Hematopoietic multipotent progenitor cell (in vitro differentiated cells): ENCODE results near the gene PDPN. TPM values are rescaled to one million over a fixed set of nuclear protein-coding genes. Genes with fewer than 3 reads are reported as not detected.

Source experiments
- DNase-seq, 3 donors: peaks; one replicate each; pipeline ENCODE4 v3.0.0-alpha.2; 2011 to 2015; ENCODE audit warnings: low read depth in 2 of 3, low spot score in 2 of 3
- total RNA-seq: library from RNA; depleted of rRNA; stranded (reverse); fragments of >200 nt; gene quantifications from one replicate; pipeline ENCODE4 v1.2.3, GENCODE V29; 2012

The PDPN gene
- total RNA-seq, 1 donor: not detected

DNA sequence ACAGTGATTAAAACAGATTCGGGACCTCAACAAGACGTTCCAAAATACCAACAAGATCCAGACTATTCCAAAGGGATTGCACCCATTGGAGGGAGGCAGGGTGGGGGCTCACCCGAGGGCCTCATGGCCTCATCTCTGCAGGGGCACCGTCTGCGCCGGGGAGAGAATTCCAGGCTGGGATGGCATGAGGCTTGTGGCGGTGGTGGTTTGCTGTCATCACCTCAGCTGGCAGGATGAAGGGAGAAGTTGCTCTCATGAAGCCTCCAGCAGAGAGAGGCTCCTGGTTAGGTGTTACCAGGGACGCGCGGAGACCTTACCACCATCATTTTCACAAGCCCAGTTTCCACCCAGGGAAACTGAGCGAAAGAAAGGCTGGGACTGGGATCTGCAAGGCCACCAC lies 6.7 kb upstream of the PDPN start:
- no peak for DNase-seq

DNA sequence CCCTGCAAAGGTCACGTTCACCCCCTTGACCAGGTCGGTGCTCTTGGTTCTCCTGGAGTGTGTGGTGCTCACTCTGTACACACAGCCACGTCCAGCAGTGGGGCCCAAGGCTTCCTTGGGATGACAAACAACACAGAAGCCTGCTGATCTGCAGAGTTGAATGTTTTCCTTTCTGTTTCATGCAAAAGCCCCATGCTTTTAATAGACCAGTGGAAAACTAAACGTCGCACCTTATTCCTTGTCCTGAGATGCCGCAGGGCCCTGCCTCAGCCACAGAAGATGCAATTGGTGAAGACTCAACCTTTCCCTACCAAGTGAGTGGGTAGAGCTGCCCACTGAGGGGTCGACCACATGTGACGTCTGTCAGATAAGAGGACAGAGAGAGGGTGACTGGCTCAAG lies 5.8 kb upstream of the PDPN start:
- DNase-seq: no peak

DNA sequence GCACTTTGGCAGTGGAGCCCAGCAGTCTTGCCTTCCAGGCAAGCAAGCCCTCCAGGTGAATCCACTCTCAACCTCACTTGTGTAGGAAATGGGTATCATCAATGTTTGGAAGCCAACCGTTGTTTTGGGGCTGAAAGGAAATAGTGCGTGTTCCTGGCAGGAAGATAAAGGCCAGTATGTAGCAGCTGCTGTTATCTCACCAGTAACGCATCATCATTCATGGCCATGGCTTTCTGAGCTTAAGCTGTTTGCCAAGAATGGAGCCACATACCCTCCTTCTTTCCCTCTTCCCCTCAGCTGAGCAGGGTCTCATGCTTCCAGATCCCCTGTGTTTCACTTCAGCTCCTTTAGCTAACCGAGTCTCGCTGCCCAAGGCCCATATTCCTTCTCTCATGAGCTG lies 2.2 kb upstream of the PDPN start:
- DNase-seq: no peak

DNA sequence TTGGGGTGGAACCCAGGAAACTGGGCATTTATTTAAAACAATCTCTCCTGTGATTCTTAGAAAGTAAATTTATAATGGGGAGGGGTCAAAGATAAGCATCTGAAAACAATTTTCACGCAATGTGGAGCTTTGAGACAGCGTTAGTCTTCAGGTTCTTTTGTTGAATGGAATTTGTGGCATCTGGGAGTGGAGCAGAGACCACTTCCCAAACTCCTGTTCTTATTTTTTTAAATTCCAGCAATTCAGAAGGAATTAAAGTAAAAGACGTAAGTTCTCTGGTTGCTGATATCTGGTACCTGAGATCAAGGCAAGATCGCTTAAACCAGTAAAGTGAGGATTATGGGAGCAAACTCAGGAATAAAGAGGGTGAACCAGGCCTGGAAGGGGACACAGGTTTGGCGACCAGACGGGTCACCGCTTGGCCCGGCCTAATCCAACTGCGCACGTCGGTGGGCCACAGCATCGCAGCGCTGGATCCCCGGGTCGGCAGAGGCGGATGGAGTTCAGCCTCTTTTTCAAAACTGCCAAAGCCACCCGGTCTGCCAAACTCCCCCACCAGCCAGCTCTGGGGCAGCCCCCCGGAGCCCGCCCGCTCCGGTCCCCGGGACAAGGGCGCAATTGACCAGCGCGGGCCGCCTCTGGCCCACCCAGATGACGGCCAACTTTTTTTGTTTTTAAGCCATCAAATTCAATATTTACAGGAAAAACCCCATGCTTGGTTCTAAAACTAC lies 754 bp upstream of the PDPN start:
- DNase-seq: no peak

DNA sequence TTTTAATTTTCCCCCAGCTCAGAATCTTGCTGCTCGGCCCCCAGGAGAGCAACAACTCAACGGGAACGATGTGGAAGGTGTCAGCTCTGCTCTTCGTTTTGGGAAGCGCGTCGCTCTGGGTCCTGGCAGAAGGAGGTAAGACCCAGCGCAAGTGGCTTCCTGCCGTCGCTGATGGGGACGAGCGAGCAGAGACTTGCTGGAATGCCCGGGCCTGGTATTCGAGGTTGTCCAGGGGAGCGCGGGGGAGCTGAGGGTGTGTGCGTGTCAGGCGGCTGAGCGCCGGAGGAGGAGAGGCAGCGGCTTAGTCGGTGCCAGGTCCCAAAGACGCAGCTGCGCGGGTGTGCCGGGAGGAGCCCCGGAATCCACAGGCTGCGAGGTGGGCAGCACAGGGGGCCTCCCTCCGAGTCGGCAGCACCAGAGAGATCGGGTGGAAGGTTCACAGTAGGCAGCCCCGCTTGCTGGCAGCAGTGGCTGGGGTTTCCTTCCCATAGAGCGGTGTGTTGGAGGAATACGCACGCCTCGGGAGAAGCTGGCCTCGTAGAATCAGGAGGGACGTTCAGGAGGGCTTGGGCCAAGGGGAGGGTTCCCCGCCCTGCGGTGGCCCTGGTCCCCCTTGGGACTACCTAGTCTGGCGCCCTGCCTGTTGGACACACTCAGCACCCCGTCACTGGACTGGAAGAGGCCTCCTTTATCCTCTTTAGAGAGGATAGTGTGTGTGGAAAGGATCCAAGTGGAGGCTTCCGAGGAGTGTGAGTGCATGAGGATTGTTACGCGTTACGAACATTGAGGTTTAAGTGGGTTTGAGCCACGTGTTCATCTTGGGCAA lies 547 bp downstream of the PDPN start:
- peak in 1 of 3 donors; percentile 5 for DNase-seq

DNA sequence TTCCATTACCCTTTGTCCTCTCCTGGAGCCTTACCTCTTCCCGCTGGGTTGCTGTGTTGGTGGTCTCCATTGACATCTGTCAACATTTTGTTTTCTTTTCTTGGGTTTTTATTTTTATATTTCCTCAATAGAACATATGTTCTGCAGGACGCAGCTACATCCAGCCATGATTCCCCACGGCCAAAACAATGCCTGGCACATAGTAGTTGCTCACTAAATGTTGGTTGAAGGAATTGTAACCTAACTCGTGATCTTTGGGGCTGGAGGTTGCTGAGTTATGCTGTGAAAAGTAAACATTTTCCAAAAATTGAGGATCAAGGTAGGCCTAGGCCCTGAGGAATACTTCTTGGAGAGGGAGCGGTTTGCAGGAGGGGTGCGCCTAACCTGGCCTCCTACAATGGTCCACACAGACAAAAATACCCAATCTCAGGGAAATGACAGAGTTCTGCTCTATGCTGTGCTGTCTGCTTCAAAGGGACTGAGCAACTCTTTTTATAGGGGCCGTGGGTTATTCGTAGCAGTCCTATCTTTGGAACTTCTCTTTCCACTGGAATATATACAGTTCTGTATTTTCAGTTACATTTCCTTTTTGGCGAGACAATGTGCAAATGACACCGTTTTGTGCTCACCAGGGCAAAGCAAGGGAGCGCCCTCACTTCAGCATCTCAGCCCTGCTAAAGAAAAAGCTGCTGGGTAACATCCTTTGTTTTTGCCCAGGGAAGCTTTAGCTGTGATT lies 1.4 kb downstream of the PDPN start:
- DNase-seq: no peak

DNA sequence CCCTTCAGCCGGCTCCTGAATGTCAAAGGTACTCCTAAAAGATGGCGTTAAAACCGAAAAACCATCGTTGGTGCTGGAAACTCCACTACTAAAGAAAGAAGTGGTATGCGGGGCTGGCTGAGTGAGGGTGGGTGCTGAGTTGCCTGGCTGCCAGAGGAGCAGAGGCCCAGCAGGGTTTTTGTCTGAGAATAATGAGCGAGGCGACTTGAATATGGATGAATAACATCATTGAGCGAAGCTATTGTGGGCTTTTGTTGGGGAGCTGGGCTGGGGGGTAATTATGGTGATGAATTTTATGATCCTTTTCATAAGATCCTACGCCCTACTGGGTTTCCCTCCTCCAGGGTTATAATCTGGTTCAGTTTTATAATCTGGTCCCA lies 2.0 kb downstream of the PDPN start:
- no peak for DNase-seq

DNA sequence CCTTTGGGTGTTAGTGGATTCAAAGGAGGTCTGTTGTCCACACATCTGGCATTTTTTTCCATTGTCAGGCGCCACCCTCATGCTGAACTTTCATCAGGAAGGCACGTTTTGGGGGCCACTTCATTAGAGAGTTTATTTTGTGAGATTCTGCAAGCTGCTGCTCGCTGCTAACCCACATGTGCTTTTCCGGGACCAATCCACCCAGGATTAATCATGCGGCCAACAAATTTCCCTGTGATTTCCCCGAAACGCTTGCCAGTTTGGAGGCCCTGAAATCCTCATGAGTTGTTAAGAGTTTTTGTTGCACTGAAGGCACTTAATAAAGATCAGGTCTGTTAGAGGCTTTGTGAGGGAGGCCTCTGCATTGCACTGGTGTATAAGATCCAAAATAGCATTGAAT lies 2.4 kb downstream of the PDPN start:
- no peak for DNase-seq

DNA sequence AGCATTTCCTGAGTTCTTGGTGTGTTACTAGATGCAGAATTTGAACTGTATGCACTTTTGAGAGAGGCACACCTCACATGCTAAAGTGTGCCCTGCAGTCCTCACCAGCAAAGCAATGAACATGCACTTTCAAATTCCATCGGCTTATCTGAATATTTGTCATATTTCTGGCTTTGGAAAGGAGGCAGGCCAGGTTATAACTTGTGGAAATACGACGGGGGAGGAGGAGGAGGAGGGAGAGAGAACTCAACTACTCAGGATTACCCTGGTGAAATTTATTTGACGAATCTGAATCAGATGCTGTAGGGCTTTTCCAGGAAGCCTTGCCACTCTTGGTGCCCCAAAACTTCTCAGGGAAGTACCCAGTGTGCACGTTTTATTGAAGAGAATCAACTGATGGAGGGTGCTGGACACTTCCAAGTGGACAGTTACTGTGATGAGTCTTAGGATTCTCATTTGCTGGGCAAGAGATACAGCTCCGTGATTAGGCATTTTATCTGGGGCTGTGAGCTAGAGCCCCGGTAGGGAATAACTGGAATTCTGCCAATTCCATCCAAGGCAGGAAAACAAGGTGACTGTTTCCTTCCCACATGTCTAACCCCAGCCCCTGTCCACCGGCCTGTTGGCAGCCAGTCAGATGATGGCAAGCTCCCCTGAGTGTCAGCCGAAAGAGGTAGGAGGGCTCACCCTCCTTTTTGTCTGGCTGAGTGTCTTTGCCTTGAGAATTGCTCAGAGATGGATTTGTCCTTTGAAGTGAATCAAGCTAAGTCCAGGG lies 3.8 kb downstream of the PDPN start:
- DNase-seq: no peak

DNA sequence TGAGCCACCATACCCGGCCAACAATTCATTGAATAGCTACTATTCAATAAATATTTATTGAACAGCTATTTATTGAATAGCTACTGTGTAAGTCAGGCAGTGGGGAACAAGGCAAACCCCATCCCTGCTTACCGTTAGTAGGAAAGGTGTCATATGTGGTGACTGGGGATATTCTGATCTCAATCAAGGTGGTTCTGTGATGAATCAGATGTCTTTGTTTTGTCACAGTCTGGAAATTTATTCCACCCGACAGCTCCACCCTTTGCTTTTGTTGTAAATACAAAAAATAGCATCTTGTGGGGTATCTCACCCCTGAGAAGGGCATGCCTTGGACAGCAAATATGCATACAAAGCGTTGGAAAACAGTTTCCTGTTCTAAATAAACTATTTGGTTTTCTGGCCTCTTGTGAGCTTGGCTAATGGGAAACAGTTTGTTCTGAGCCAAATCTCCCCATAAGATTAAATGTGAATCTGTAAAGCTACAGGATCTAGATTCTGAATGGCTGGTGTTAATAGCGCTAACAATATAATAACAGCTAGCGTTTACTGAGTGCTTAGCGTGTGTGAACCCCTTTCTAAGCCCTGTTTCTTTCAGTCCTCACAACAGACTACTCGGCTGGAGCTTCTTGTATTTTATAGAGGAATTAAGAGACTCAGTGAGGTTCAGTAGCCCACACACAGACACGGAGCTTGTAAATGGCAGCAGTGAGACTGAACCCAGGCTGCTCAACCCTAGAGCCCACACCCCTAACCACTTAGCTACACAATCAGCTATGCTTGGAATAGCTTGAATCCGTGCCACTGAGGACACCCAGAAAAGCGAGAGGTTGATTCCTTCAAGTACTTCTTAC lies 5.5 kb downstream of the PDPN start:
- no peak for DNase-seq

DNA sequence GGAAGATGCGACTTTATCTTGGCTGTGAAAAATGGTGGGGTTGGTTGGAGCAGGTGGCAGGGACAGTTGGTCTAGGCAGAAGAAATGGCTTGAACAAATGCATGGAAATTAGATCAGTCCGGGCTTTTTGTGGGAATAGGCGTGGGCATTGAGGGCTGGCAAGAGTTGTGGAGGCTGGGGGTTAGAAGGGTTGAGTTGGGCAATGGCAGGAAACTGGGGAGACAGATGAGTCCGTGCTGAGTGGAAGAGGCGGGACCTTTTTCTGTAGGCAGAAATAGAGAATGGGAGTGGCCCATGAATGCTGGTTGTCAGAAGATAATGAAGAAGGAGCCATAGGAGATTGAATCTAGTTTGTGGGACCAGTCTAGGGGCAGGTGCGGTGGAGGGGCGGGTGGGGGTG lies 6.9 kb downstream of the PDPN start:
- no peak for DNase-seq

DNA sequence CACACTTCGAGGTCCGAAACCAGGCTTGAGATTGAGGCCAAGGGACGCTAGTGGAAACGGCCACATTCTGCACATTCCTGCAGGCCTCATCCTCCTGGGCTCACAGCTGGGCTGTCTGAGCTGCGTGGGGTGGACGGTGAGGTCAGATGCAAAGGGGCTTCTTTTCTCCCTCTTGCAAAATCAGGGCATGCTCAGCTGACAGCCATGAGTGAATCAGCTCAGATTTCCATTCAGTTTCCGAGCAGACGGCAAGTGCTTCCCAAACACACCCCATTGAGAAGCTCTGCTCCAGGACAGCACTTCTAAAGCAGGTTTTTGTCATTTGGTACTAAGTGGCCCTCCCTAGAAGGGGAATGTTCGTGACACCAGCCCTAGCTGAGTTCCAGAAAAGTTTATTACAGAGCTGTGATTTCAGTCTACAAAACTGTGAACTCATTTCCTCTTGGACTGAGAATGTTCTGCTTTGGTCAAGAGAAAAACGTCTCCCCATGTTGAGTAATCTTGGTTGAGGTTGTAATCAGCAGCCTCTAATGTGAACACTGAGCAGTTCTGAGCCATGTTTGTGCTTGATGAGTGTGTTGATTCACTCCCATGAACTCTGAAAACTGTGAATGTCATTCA lies 10.0 kb downstream of the PDPN start:
- DNase-seq: no peak

DNA sequence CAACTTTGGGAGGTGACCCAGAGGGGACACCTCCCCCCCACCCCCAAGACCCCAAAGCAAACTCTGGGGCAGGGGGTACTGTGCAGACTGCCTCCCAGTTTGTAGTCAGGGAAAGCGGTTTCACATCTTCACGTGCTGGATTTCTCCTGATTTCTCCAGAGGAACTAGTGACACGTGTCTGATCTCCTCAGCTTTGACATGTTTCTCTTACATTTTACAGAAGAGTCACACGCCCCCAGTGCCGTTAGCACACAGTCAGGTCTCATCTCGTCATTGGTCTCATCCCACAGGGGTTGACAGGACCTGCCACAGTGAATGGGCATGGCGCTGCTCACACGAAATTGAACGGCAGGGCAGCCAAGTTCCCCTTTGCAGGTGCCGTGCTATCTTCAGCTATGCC lies 11.8 kb downstream of the PDPN start:
- DNase-seq: no peak

DNA sequence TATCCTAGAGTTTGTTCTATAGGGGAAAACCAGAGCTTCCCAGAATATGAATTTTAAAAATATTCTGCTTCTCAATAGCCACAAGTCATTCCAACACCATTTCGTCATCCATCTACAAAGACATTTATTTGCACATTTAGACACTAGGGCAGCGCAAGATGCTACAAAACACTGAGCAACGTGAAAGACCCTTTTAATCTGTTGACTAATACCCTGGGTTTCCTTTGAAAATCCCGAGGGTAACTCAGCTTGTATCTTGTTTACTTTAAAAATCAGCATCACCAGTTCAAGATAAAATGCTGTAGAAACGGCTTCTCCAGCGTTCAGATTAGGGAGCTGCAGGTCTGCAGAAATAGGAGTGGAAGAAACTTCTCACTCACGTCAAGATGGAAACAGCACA lies 13.5 kb downstream of the PDPN start:
- DNase-seq: no peak

DNA sequence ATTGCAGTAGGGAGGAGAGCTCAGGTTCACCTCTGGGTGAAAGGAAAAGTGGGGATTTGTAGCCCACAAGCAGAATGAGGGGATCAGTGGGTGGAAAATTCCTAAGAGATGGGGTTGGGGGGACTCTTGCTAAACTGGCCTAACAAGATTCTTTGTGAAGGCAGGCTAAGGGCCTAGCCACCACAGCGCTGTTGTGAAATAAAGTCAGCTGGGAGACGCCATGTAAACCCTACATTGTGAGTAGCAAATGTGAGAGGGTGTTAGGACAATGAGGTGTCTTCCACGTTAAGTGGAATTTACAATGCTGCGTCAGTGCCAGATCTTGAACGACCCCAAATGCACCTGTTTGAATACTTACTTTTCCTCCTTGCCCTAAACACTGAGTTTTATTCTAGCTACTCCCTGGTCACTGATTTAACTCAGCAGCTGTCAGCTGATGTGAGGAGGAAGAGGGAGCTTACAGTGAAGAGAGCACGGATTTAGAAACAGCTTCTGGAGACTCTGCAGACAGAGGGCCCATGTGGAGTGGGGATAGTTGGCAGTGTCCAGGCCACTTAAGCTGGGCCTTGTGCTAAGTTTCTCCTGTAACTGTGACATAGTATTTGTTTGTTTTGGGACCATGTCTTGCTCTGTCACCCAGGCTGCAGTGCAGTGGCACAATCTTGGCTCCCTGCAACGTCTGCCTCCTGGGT lies 17.3 kb downstream of the PDPN start:
- DNase-seq: no peak

DNA sequence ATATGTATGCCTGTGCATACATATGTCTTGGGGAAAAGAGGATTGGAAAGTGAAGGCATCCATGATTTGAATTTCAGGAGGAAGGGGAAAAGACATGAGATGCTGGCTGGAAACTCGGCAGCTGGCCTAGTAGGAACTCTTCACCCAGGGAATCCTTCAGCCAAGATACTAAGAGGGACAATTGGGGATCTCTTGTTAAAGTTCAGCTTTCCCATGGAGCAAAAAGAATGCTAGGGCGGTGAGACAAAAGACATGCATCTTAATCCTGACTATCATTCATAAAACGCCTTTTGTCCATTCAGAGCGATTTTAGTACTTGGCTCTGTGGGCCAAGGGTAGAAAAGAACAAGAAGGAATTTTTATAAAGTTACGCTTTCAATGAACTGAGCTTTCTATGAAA lies 20.5 kb downstream of the PDPN start:
- no peak for DNase-seq

DNA sequence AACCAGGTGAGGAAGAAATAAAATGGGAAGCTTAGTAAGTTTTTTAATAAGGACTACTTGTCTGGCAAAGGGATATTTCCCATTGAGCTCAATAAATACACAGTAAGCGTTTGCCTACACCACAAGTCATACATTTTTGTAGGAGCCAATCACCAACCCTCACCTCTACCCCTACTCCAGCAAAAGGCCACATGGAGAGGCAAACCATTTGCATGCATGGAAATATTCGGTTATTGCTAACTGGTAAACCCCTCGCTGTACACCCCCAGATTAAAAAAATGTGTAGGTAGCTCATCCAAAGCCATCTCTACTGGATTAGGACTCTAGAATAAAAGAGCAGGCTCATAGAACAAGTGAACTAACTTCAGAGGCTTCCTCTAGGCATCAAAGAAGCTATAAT lies 21.1 kb downstream of the PDPN start:
- DNase-seq: no peak

DNA sequence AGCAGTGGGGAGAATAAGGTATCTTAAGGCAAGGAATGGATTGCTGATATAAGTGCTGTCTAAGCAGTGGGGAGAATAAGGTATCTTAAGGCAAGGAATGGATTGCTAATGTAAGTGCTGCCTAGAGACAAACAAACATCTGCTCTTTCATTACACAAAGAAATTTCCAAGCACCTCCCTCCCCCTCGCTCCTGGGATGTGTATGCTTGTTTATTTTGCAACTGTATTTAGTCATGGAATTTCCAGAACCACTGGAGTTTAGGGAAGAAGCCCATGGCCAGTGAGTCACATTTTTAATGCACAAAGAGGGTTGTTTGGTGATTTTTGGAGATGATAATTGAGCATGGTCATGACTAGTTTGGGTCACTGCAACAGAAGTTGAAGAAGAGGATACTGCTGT lies 21.5 kb downstream of the PDPN start:
- no peak for DNase-seq

DNA sequence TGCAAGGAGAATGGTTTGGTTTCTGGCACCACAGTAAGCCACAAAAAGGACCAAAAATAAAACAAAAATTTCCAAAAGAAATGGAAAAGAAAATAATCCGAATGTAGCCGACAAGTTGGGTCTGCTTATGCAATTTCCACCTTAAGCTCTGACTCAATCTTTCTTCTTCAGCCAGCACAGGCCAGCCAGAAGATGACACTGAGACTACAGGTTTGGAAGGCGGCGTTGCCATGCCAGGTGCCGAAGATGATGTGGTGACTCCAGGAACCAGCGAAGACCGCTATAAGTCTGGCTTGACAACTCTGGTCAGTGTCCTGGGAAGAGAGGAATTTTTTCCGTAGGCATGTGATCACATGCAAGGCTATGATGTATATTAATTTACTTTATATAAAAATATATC lies 23.4 kb downstream of the PDPN start:
- no peak for DNase-seq
